ENCODE results near the gene BAX. TPM values are rescaled to one million over a fixed set of nuclear protein-coding genes. Genes with fewer than 3 reads are reported as not detected.

BAX gene
- total RNA-seq, 4 donors from 2014 or later, result 15.5 to 36.3 (median 31.1) TPM

GRCh38 chr19:48993175-48994034 is 38.7 kb downstream of the BAX start, which contains the start of the genes GYS1 and RUVBL2:
Gene GYS1 (minus strand): TSS chr19:48993309. CDS start chr19:48993112, 197 bp downstream.
Gene RUVBL2 (plus strand): TSS chr19:48993887. CDS start chr19:48993912, 25 bp downstream.
- peak; percentile 99 to 100 for DNase-seq (ENCODE audit: low spot score in 2 of 2)
- TF ChIP-seq POLR2A (IDR thresholded peaks at IDR 0.05), result peak in 1 of 2 donors; percentile 29
- TF ChIP-seq, protein P1, sequence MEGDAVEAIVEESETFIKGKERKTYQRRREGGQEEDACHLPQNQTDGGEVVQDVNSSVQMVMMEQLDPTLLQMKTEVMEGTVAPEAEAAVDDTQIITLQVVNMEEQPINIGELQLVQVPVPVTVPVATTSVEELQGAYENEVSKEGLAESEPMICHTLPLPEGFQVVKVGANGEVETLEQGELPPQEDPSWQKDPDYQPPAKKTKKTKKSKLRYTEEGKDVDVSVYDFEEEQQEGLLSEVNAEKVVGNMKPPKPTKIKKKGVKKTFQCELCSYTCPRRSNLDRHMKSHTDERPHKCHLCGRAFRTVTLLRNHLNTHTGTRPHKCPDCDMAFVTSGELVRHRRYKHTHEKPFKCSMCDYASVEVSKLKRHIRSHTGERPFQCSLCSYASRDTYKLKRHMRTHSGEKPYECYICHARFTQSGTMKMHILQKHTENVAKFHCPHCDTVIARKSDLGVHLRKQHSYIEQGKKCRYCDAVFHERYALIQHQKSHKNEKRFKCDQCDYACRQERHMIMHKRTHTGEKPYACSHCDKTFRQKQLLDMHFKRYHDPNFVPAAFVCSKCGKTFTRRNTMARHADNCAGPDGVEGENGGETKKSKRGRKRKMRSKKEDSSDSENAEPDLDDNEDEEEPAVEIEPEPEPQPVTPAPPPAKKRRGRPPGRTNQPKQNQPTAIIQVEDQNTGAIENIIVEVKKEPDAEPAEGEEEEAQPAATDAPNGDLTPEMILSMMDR (IDR thresholded peaks at IDR 0.05), result peak in 2 of 3 donors; percentile 29 to 99
- WGBS, 2 donors, result 0 to 1% methylated on average over 55 to 56 of the region's 56 CpGs

DNA sequence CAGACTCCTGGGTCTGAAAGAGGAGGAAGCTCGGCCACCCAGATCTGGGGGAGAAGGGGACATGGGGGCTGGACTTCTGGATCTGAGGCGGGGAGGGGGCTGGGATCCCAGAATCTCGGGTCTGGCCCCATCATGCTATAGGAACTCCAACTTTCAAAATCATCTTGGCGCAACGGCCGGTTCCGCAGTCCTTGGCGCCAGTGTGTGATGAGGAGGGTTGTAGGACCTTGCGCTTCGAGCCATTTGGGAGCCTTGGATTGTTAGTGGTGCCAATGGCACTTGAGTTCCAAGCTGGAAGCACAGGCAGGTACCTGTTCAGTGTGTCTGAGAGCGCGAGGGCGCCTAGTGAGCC is 39.3 kb downstream of the BAX start:
- peak in 1 of 2 donors; percentile 89 for DNase-seq (ENCODE audit: low spot score in 2 of 2)
- peak overlapping the region; percentile 64 for H3K4me3 ChIP-seq (ENCODE audit: low read depth, poor library complexity, severe bottlenecking)
- intact Hi-C loops (cut with DNase I; ENCODE audit: low total_unique reads), result loop anchor here (10.0 kb wide), 1 partner anchor 151 kb away; no protein-coding TSS in a partner anchor
- WGBS, 2 donors, result 1 to 2% methylated on average over 11 to 13 of the region's 13 CpGs
- TF ChIP-seq, protein P1 (IDR thresholded peaks at IDR 0.05), result no peak
- no peak for TF ChIP-seq POLR2A (IDR thresholded peaks at IDR 0.05)

More at GRCh38 chr19:48993175-48994034, 38.7 kb downstream of the BAX start, which contains the start of the genes GYS1 and RUVBL2:
- H3K4me3 ChIP-seq (ENCODE audit: low read depth, poor library complexity, severe bottlenecking), result peak within 1 kb of the TSS; percentile 91
- intact Hi-C loops (cut with DNase I; ENCODE audit: low total_unique reads), result loop anchor here (10.0 kb wide), 1 partner anchor 151 kb away; no protein-coding TSS in a partner anchor

DNA sequence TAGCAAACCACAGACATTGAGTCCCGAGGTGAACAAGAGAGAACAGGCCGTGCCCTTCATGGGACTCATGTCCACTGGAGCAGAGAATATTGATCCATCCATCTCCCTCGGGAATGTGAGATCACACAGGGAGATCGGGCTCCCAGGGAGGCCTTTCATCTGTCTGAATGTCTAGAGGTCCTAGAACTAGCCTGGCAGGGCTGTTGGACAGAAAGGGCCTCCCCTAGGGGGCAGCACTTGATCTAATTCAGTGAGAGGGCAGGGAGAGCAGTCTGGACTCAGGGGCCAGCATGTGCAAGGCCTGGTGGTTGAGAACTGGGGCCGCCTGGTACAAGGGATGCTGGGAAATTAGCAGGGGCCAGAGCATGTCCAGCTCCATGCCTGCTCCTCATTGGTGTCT is 43.3 kb downstream of the BAX start:
- H3K4me3 ChIP-seq (ENCODE audit: low read depth, poor library complexity, severe bottlenecking), result no peak overlapping the region
- TF ChIP-seq, protein P1 (IDR thresholded peaks at IDR 0.05), result no peak
- TF ChIP-seq POLR2A (IDR thresholded peaks at IDR 0.05), result no peak
- no peak for DNase-seq (ENCODE audit: low spot score in 2 of 2)
- intact Hi-C loops (cut with DNase I; ENCODE audit: low total_unique reads), result loop anchor here (10.0 kb wide), 1 partner anchor 147 kb away; no protein-coding TSS in a partner anchor
- WGBS, 2 donors, result 72 to 86% methylated on average over 5 of the region's 5 CpGs

DNA sequence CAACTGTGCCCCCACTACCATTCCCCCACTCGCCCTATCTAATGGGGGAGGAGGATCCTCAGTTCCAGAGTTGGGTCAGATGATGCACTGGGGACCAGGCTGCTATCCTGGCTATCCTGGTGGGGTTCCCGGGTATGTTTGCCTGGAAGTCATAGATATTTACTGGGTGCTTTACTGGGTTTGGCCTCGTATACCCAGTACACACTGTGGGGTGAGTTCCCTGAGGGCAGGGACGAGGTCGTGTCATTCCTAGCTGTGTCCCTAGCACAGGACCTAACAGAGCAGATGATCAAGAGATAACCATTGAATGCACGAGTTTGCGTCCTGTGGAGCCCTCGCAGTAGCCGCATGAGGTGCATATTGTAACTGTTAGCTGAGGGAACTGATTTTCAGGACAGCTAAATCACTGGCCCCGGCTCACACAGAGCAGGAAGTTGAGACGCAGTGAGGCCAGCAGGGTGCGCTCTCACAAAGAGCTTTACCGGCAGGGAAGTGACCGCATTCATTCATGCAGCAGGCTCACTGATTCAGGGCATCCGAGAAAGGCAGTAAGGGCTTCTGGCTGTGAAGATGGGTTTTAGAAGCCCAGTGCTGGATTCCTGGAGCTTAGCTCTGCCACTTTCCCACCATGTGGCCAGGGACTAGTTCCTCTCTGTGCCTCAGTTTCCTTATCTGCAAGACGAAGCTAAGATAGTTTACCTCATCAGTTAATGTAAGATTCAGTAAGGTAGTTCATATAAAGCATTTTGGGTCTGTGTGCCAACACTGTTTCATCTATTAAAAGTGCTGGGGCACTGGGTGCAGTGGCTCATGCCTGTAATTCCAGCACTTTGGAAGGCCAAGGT is 45.0 kb downstream of the BAX start:
- intact Hi-C loops (cut with DNase I; ENCODE audit: low total_unique reads), result loop anchor here (10.0 kb wide), 1 partner anchor 145 kb away; no protein-coding TSS in a partner anchor
- no peak for TF ChIP-seq POLR2A (IDR thresholded peaks at IDR 0.05)
- TF ChIP-seq, protein P1 (IDR thresholded peaks at IDR 0.05), result no peak
- WGBS, 2 donors, result 49 to 61% methylated on average over 16 of the region's 16 CpGs
- no peak overlapping the region for H3K4me3 ChIP-seq (ENCODE audit: low read depth, poor library complexity, severe bottlenecking)
- peak in 1 of 2 donors; percentile 27 for DNase-seq (ENCODE audit: low spot score in 2 of 2)

DNA sequence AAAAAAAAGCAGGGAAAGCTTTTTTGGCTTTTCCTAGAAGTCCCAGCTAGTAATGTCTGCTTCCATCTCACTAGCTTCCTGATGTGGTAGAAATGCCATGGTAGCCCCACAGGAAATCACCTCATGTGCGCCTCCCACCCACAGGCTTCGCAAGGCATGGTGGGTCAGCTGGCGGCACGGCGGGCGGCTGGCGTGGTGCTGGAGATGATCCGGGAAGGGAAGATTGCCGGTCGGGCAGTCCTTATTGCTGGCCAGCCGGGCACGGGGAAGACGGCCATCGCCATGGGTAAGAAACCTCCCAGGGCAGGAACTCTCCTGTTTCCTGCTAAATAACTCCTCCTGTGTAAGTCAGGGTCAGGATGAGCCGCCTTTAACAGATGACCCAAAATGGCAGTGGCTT is 49.5 kb downstream of the BAX start:
- intact Hi-C loops (cut with DNase I; ENCODE audit: low total_unique reads), result no loop called here
- no peak for DNase-seq (ENCODE audit: low spot score in 2 of 2)
- H3K4me3 ChIP-seq (ENCODE audit: low read depth, poor library complexity, severe bottlenecking), result no peak overlapping the region
- TF ChIP-seq, protein P1 (IDR thresholded peaks at IDR 0.05), result no peak
- TF ChIP-seq POLR2A (IDR thresholded peaks at IDR 0.05), result no peak
- WGBS, 2 donors, result 98% methylated on average over 15 of the region's 15 CpGs
